A673 (cell line): ENCODE measurements around the gene ERI3. TPM values are rescaled to one million over a fixed set of nuclear protein-coding genes. Genes with fewer than 3 reads are reported as not detected.

Experiments used
- BruUV-seq: library from RNA; stranded (reverse); fragments of 400-500 nt; replicated peaks from 2 replicates; lab custom pipeline; 2021; lab: Mats Ljungman, UMichigan
- CTCF ChIA-PET: fragments of 300-600 bp; sonication (Branson Sonifier 250); formaldehyde crosslinking; loops from one replicate; lab custom pipeline; 2022; ENCODE audit warnings: antibody characterized with exemption; lab: Charles Lee
- POLR2A ChIA-PET: fragments of 300-600 bp; sonication (Branson Sonifier 250); formaldehyde crosslinking; loops from one replicate; lab custom pipeline; 2022; ENCODE audit warnings: antibody characterized with exemption; ENCODE audit not compliant: low non-redundant PET; lab: Charles Lee
- DNase-seq: peaks from one replicate; pipeline ENCODE4 v3.0.0-alpha.2; 2015; ENCODE audit warnings: low spot score
- H3K27ac ChIP-seq: fragments of 200-600 bp; sonication (generic); 2 replicates; pipeline ENCODE4 v1.5.1; 2016; ENCODE audit warnings: mixed run types, low read depth, mild to moderate bottlenecking, mixed read lengths, antibody characterized with exemption, low read length; ENCODE audit not compliant: poor library complexity, severe bottlenecking
- H3K27me3 ChIP-seq: fragments of 200-600 bp; sonication (generic); replicated peaks from 2 replicates; pipeline ENCODE4 v1.6.1; 2017; ENCODE audit warnings: mixed run types, low read depth, mild to moderate bottlenecking, mixed read lengths, antibody characterized with exemption, low read length; ENCODE audit not compliant: insufficient read depth, poor library complexity
- H3K36me3 ChIP-seq: fragments of 200-600 bp; sonication (generic); 2 replicates; pipeline ENCODE4 v1.6.1; 2016; ENCODE audit warnings: mixed run types, mild to moderate bottlenecking, mixed read lengths, antibody characterized with exemption, low read length; ENCODE audit not compliant: insufficient read depth, poor library complexity, severe bottlenecking
- H3K4me1 ChIP-seq: fragments of 200-600 bp; sonication (generic); 2 replicates; pipeline ENCODE4 v1.6.1; 2017; ENCODE audit warnings: mixed run types, mild to moderate bottlenecking, mixed read lengths, antibody characterized with exemption, low read length; ENCODE audit not compliant: insufficient read depth, poor library complexity, severe bottlenecking
- H3K4me3 ChIP-seq: fragments of 200-600 bp; sonication (generic); 2 replicates; pipeline ENCODE4 v1.5.1; 2016; ENCODE audit warnings: low read depth, mixed run types, mild to moderate bottlenecking, mixed read lengths, low read length; ENCODE audit not compliant: poor library complexity, severe bottlenecking
- H3K9me3 ChIP-seq: fragments of 200-600 bp; sonication (generic); 2 replicates; pipeline ENCODE4 v1.6.1; 2016; ENCODE audit warnings: mixed run types, low read depth, mild to moderate bottlenecking, mixed read lengths, antibody characterized with exemption, low read length; ENCODE audit not compliant: poor library complexity, severe bottlenecking
- EZH2 ChIP-seq: fragments of 200-600 bp; sonication (generic); IDR thresholded peaks from 2 replicates; pipeline ENCODE4 v1.6.1; 2017; ENCODE audit warnings: borderline replicate concordance, low read depth, mild to moderate bottlenecking, mixed read lengths, antibody characterized with exemption, low read length; ENCODE audit not compliant: poor library complexity, severe bottlenecking
- intact Hi-C: fragments of 100-400 bp; cut with micrococcal nuclease; formaldehyde crosslinking; loops from one replicate; pipeline ENCODE4 v1.10.0; 2022; ENCODE audit not compliant: unreplicated experiment
- total RNA-seq: library from RNA; stranded (reverse); gene quantifications from 2 replicates; pipeline ENCODE4 v1.2.3, GENCODE V29; 2021
- TF ChIP-seq, protein P1 (sequence below): fragments of 300-800, 200-600 bp; sonication (generic); conservative IDR thresholded peaks from 2 replicates; pipeline ENCODE4 v1.5.1; 2017; ENCODE audit warnings: low read depth, mild to moderate bottlenecking, antibody characterized with exemption, low read length, moderate library complexity, mixed read lengths

ERI3 gene
- total RNA-seq, 1 experiment from 2014 or later: 97.9 TPM

DNA sequence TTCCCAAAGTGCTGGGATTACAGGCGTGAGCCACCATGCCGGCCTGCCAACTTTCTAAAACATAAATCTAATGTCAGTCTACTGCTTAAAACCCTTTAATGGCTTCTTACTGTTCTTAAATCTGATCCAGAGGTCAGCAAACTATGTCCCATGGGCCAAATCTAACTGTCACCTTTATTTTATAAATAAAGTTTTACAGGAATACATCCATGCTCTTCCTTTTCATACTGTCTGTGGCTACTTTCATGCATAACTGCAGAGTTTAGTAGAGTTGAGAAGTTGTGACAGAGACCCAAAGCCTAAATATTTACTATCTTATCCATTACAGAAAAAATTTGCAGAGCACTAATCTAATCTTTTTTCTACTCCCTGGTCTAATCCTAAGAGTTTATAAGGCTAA lies 3.8 kb downstream of the ERI3 start:
- POLR2A ChIA-PET: no interaction called here

DNA sequence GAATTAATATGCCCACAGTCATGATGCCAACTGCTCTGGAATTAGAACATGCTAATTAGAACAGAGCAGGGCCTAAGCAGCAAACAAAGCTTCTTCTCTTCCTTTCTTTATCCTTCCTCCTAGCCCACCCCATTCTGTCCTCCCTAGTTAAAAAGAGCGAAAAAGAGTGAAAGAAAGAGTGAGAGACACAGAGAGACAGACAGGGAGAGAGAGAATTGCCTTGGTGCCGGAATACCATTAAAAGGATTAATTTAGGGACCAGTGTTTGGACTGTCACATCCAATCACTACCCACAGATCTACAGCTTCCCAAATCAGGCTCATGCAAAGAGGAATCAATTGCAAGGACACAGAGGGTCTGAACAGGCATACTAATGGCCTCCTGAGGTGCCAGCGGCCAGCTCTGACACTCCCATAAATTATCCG lies 7.0 kb downstream of the ERI3 start:
- no peak for TF ChIP-seq EZH2
- TF ChIP-seq, protein P1, sequence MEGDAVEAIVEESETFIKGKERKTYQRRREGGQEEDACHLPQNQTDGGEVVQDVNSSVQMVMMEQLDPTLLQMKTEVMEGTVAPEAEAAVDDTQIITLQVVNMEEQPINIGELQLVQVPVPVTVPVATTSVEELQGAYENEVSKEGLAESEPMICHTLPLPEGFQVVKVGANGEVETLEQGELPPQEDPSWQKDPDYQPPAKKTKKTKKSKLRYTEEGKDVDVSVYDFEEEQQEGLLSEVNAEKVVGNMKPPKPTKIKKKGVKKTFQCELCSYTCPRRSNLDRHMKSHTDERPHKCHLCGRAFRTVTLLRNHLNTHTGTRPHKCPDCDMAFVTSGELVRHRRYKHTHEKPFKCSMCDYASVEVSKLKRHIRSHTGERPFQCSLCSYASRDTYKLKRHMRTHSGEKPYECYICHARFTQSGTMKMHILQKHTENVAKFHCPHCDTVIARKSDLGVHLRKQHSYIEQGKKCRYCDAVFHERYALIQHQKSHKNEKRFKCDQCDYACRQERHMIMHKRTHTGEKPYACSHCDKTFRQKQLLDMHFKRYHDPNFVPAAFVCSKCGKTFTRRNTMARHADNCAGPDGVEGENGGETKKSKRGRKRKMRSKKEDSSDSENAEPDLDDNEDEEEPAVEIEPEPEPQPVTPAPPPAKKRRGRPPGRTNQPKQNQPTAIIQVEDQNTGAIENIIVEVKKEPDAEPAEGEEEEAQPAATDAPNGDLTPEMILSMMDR: no peak

More for the DNA sequence above, 3.8 kb downstream of the ERI3 start:
- H3K27ac ChIP-seq: no peak overlapping the region
- no peak for TF ChIP-seq EZH2
- TF ChIP-seq, protein P1: no peak
- CTCF ChIA-PET: interaction anchor here (0.7 kb wide), 1 partner anchor 58 kb away, joined by 3 read pairs; no protein-coding TSS in a partner anchor
- BruUV-seq: no TSS peak
- H3K9me3 ChIP-seq: no peaks in the 10 kb centered on the region
- DNase-seq: no peak
- H3K27me3 ChIP-seq: no peaks in the 10 kb centered on the region
- intact Hi-C loops: no loop called here
- H3K36me3 ChIP-seq: no peaks in the 10 kb centered on the region
- peaks cover 8% of the 10 kb centered on the region for H3K4me1 ChIP-seq
- H3K4me3 ChIP-seq: no peak overlapping the region

DNA sequence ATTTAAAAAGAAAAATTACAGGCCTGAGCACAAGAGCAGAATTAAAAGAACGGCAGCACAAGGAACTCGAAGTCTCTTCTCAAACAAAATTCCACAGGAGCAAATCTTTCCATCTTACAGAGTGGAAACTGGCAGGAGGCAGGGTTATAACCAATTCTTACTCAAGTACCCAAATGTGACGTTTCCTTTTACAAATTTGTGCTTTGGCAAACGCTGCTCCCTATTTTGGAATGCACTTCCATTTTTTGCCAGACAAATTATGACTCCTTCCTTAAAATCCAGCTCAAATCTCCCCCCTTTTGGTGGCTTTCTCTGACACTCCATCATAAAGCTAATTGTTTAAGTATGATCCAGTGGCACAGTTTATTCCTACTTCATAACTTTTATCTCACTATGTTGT lies 7.8 kb downstream of the ERI3 start:
- Histone ChIP-seq H3K4me1 (no peaks in the 10 kb centered on the region), H3K4me3 (no peak overlapping the region), H3K36me3 (no peaks in the 10 kb centered on the region), H3K9me3 (no peaks in the 10 kb centered on the region), H3K27ac (no peak overlapping the region), H3K27me3 (no peaks in the 10 kb centered on the region)
- intact Hi-C loops: no loop called here
- ChIA-PET POLR2A (interaction anchor here (0.7 kb wide), 1 partner anchor 99 kb away, joined by 4 read pairs; no protein-coding TSS in a partner anchor), CTCF (interaction anchor here (1.0 kb wide), 1 partner anchor 31 kb away, joined by 4 read pairs; no protein-coding TSS in a partner anchor)
- TF ChIP-seq, protein P1: no peak
- no peak for TF ChIP-seq EZH2
- no peak for DNase-seq
- no TSS peak for BruUV-seq

More for the DNA sequence above, 7.0 kb downstream of the ERI3 start:
- Histone ChIP-seq H3K4me1 (no peaks in the 10 kb centered on the region), H3K4me3 (no peak overlapping the region), H3K9me3 (no peaks in the 10 kb centered on the region), H3K27ac (no peak overlapping the region), H3K36me3 (no peaks in the 10 kb centered on the region), H3K27me3 (no peaks in the 10 kb centered on the region)
- CTCF ChIA-PET: interaction anchor here (1.0 kb wide), 1 partner anchor 30 kb away, joined by 4 read pairs; no protein-coding TSS in a partner anchor
- POLR2A ChIA-PET: no interaction called here
- no TSS peak for BruUV-seq
- intact Hi-C loops: no loop called here
- no peak for DNase-seq
